HepG2 (cell line): ENCODE data around the gene ABCC1. TPM values are rescaled to one million over a fixed set of nuclear protein-coding genes. Genes with fewer than 3 reads are reported as not detected.

Experiments
- ATAD3A ChIP-seq: sonication (generic); formaldehyde crosslinking; IDR thresholded peaks from 2 replicates; pipeline ENCODE4 v1.4.0; 2020; ENCODE audit warnings: missing genetic modification reagents
- PCBP1 ChIP-seq: fragments of 200-400 bp; formaldehyde crosslinking; IDR thresholded peaks from 2 replicates; pipeline ENCODE4 v1.6.1; 2017; ENCODE audit warnings: mild to moderate bottlenecking, low read depth, low read length, borderline replicate concordance
- SETDB1 ChIP-seq: sonication (generic); formaldehyde crosslinking; IDR thresholded peaks from 2 replicates; pipeline ENCODE4 v1.5.1; 2020; ENCODE audit warnings: missing genetic modification reagents, mild to moderate bottlenecking, borderline replicate concordance
- STAG1 ChIP-seq: sonication (generic); formaldehyde crosslinking; IDR thresholded peaks from 2 replicates; pipeline ENCODE4 v1.4.0; 2020; ENCODE audit warnings: missing genetic modification reagents
- U2AF2 ChIP-seq: fragments of 200-400 bp; formaldehyde crosslinking; IDR thresholded peaks from 2 replicates; pipeline ENCODE4 v1.6.1; 2017; ENCODE audit warnings: low read depth, mild to moderate bottlenecking, low read length
- ZBTB40 ChIP-seq, 2 experiments: fragments of 450-650 bp in 1 of 2; sonication (generic) in 1 of 2; formaldehyde crosslinking in 1 of 2; IDR thresholded peaks; 2 replicates each; pipeline versions ENCODE4 v1.6.1 to v1.8.0; 2016 to 2022; ENCODE audit warnings: antibody characterized with exemption in 1 of 2, mild to moderate bottlenecking in 1 of 2, missing genetic modification reagents in 1 of 2
- ZNF609 ChIP-seq: sonication (generic); formaldehyde crosslinking; IDR thresholded peaks from 2 replicates; pipeline ENCODE4 v1.4.0; 2020; ENCODE audit warnings: mild to moderate bottlenecking, missing genetic modification reagents, borderline replicate concordance
- polyA plus RNA-seq, 8 experiments: library from polyadenylated mRNA; depleted of rRNA in 3 of 8; stranded (reverse) in 7 of 8; unstranded in 1 of 8; fragments of >200 nt; fragmentation: Illumina TruSeq in 4 of 8; extraction: Trizol in 4 of 8; gene quantifications; 2 replicates each; pipeline versions ENCODE4 v1.2.1 to v1.2.3, GENCODE V29; 2011 to 2016; ENCODE audit warnings: low read depth in 4 of 8, missing spikeins in 1 of 8, mixed read lengths in 1 of 8; ENCODE audit not compliant: insufficient read depth in 1 of 8
- total RNA-seq, 5 experiments: library from RNA; depleted of rRNA; stranded (reverse); fragments of >200 nt; fragmentation: Illumina TruSeq; extraction: Trizol; gene quantifications; 2 replicates each; pipeline ENCODE4 v1.2.3, GENCODE V29; 2016; ENCODE audit warnings: low read depth in 1 of 5
- TF ChIP-seq, protein P1 (sequence below): sonication (generic); formaldehyde crosslinking; IDR thresholded peaks from 2 replicates; pipeline ENCODE4 v1.4.0; 2020; ENCODE audit warnings: low read depth, mild to moderate bottlenecking, missing genetic modification reagents
- TF ChIP-seq, protein P2 (sequence below): sonication (generic); formaldehyde crosslinking; IDR thresholded peaks from 2 replicates; pipeline ENCODE4 v1.5.1; 2020; ENCODE audit warnings: missing genetic modification reagents, mild to moderate bottlenecking, borderline replicate concordance

The ABCC1 gene
- total and polyA plus RNA-seq, 2 of the 13 experiments (the other 11 are each of a cell fraction or from before 2014, with no cell fraction given), result 13.0 to 30.6 TPM

DNA sequence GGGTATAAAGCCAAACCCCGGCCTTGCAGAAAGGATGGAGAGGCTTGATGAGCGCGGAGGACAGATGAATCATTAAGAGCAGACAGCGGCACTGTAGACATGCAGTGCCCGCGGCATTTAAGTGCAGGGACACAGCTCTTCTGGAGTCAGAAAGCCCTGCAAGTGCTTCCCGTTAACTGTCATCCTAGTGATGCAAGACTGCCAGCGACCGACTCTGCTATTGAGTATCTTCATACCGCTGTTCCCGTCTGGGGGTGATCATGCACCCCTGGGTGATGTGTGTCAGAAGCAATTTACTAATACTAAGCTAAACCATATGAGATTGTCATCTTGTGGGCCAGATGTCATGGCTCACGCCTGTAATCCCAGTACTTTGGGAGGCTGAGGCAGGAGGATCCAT, 172.8 kb downstream of the ABCC1 start (continued):
- no peak for TF ChIP-seq ZBTB40 (IDR thresholded peaks at IDR 0.05)
- TF ChIP-seq ZBTB40 (CRISPR knock-in tag; IDR thresholded peaks at IDR 0.05), result no peak
- TF ChIP-seq PCBP1, result no peak
- TF ChIP-seq U2AF2, result no peak
- no peak for TF ChIP-seq ZNF609 (CRISPR knock-in tag)
- TF ChIP-seq STAG1 (CRISPR knock-in tag), result no peak
- no peak for TF ChIP-seq ATAD3A
- TF ChIP-seq, protein P1, sequence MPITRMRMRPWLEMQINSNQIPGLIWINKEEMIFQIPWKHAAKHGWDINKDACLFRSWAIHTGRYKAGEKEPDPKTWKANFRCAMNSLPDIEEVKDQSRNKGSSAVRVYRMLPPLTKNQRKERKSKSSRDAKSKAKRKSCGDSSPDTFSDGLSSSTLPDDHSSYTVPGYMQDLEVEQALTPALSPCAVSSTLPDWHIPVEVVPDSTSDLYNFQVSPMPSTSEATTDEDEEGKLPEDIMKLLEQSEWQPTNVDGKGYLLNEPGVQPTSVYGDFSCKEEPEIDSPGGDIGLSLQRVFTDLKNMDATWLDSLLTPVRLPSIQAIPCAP (CRISPR knock-in tag), result no peak
- TF ChIP-seq, protein P2, sequence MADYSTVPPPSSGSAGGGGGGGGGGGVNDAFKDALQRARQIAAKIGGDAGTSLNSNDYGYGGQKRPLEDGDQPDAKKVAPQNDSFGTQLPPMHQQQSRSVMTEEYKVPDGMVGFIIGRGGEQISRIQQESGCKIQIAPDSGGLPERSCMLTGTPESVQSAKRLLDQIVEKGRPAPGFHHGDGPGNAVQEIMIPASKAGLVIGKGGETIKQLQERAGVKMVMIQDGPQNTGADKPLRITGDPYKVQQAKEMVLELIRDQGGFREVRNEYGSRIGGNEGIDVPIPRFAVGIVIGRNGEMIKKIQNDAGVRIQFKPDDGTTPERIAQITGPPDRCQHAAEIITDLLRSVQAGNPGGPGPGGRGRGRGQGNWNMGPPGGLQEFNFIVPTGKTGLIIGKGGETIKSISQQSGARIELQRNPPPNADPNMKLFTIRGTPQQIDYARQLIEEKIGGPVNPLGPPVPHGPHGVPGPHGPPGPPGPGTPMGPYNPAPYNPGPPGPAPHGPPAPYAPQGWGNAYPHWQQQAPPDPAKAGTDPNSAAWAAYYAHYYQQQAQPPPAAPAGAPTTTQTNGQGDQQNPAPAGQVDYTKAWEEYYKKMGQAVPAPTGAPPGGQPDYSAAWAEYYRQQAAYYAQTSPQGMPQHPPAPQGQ (CRISPR knock-in tag), result no peak
- TF ChIP-seq SETDB1 (CRISPR knock-in tag), result no peak
